B cell (primary cell): ENCODE measurements around the gene H1-8.

ENCODE experiments used
- EZH2 ChIP-seq: IDR thresholded peaks from 2 replicates; pipeline ENCODE4 v1.6.1; 2012; ENCODE audit warnings: borderline replicate concordance, low read depth, mild to moderate bottlenecking, moderate library complexity, low read length; ENCODE audit not compliant: insufficient read depth, poor library complexity, severe bottlenecking
- TF ChIP-seq, protein P1 (sequence below): fragments of 200-600 bp; IDR thresholded peaks from one replicate; pipeline ENCODE4 v1.8.0; 2022; ENCODE audit warnings: antibody characterized with exemption, mild to moderate bottlenecking

DNA sequence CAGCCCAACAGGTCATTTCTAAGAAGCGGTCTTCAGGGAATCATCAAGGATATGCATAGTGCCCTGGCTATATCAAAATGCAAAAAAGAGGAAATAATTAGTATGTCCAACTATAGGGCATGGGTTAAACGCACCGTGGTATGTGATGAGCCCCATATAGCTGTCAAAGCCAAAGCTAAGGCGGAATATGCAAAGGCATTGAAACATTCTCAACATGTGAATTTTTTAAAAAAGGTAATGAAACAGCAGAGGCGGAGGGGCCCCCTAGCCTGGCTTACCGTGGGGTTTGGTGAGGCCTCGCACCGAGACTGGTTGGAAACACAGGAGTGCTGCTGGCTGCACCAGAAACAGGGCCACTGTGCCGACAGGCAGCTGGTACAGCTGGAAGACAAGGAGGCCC is 40.3 kb downstream of the H1-8 start:
- TF ChIP-seq, protein P1, sequence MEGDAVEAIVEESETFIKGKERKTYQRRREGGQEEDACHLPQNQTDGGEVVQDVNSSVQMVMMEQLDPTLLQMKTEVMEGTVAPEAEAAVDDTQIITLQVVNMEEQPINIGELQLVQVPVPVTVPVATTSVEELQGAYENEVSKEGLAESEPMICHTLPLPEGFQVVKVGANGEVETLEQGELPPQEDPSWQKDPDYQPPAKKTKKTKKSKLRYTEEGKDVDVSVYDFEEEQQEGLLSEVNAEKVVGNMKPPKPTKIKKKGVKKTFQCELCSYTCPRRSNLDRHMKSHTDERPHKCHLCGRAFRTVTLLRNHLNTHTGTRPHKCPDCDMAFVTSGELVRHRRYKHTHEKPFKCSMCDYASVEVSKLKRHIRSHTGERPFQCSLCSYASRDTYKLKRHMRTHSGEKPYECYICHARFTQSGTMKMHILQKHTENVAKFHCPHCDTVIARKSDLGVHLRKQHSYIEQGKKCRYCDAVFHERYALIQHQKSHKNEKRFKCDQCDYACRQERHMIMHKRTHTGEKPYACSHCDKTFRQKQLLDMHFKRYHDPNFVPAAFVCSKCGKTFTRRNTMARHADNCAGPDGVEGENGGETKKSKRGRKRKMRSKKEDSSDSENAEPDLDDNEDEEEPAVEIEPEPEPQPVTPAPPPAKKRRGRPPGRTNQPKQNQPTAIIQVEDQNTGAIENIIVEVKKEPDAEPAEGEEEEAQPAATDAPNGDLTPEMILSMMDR: no peak
- no peak for TF ChIP-seq EZH2
